Upper lobe of left lung (tissue), 4 donors: ENCODE results near the gene BEGAIN.

Source experiments
- POLR2A ChIP-seq, 4 donors: fragments of 450-650 bp; IDR thresholded peaks; one replicate each; pipeline ENCODE4 v1.5.1; 2016 to 2017; ENCODE audit warnings: antibody characterized with exemption in 4 of 4, mild to moderate bottlenecking in 2 of 4
- TF ChIP-seq, protein P1 (sequence below), 6 experiments: fragments of 450-650 bp in 4 of 6; fragments of 200-600 bp in 2 of 6; sonication (generic) in 2 of 6; IDR thresholded peaks; one replicate each; pipeline ENCODE4 v1.5.1; 2016 to 2019; ENCODE audit warnings: antibody characterized with exemption in 6 of 6

DNA sequence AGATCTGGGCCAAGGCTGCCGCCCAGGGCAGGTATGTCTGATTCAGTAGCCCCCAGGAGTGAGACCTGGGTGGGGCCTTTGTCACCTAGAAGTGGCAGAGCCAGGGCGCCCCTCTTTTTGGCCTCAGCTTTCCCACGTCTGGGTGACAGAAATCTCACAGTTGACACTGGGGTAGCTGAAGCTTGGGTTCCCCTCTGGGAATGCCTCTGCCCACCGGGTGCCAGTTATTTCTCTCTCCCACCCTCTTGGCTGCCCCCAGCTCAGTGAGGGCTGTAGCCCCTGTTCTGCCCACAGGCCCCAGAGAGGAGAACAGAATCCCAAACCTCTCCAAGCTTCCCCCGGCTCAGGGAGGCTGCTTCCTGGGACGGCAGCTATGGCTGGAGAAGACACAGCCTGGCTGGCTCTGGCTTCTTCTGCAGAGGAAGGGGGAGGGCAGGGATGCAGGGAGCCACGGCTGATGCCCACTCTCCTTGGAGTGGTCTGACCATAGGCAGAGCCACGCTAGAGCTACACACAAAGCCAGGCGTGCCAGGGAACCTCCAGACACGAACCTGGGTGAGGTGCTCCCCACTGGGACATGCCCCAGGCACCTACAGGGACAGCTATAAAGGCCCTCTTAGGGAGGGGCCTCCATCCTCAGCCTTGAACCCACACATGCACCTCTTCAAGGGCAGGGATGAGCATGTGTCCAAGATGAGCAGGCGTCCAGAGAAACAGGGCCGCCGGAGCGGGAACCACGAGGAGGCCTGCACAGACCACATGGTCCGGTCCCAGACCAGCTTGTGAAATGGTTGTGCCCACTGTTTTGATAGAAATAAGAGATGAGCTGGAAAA, 51.7 kb downstream of the BEGAIN start:
- TF ChIP-seq, protein P1, sequence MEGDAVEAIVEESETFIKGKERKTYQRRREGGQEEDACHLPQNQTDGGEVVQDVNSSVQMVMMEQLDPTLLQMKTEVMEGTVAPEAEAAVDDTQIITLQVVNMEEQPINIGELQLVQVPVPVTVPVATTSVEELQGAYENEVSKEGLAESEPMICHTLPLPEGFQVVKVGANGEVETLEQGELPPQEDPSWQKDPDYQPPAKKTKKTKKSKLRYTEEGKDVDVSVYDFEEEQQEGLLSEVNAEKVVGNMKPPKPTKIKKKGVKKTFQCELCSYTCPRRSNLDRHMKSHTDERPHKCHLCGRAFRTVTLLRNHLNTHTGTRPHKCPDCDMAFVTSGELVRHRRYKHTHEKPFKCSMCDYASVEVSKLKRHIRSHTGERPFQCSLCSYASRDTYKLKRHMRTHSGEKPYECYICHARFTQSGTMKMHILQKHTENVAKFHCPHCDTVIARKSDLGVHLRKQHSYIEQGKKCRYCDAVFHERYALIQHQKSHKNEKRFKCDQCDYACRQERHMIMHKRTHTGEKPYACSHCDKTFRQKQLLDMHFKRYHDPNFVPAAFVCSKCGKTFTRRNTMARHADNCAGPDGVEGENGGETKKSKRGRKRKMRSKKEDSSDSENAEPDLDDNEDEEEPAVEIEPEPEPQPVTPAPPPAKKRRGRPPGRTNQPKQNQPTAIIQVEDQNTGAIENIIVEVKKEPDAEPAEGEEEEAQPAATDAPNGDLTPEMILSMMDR (IDR thresholded peaks at IDR 0.05): no peak
- no peak for TF ChIP-seq POLR2A (IDR thresholded peaks at IDR 0.05)
